Left ventricle myocardium inferior (tissue), 1 donor: ENCODE measurements around the gene TIAM2. TPM values are rescaled to one million over a fixed set of nuclear protein-coding genes. Genes with fewer than 3 reads are reported as not detected.

Experiments used
- DNase-seq: peaks from one replicate; pipeline ENCODE4 v3.0.0-alpha.2; 2020
- H3K27ac ChIP-seq: fragments of 200-600 bp; replicated peaks from 2 replicates; pipeline ENCODE4 v1.8.0; 2021
- H3K27me3 ChIP-seq: fragments of 200-600 bp; 2 replicates; pipeline ENCODE4 v1.8.0; 2021; ENCODE audit warnings: low read depth
- H3K36me3 ChIP-seq: fragments of 200-600 bp; 2 replicates; pipeline ENCODE4 v1.8.0; 2021
- H3K4me1 ChIP-seq: fragments of 200-600 bp; 2 replicates; pipeline ENCODE4 v1.8.0; 2021
- H3K4me3 ChIP-seq: fragments of 200-600 bp; 2 replicates; pipeline ENCODE4 v1.8.0; 2021; ENCODE audit warnings: mild to moderate bottlenecking, moderate library complexity
- H3K9me3 ChIP-seq: fragments of 200-600 bp; replicated peaks from 2 replicates; pipeline ENCODE4 v1.8.0; 2021
- CTCF ChIP-seq: fragments of 200-600 bp; IDR thresholded peaks from 2 replicates; pipeline ENCODE4 v1.8.0; 2021; ENCODE audit warnings: antibody characterized with exemption, mild to moderate bottlenecking, borderline replicate concordance
- intact Hi-C: fragments of 100-400 bp; cut with micrococcal nuclease; formaldehyde crosslinking; loops from one replicate; pipeline ENCODE4 v1.11.0; 2022
- total RNA-seq: library from RNA; stranded (reverse); fragmentation: NEBNext Ultra II Directional; extraction: Animal tissue kit (Norgen Biotek cat#: 25700); gene quantifications from one replicate; pipeline ENCODE4 v1.2.1, GENCODE V29; 2021
- donor health status: DM: no; HTN: yes; CAD: no; lungs with severe emphysema.

The TIAM2 gene
- total RNA-seq, 1 donor from 2014 or later: 12.0 TPM

- no peaks in the 10 kb centered on the region for H3K9me3 ChIP-seq
- peaks cover 15% of the 10 kb centered on the region for H3K4me1 ChIP-seq
- no peaks in the 10 kb centered on the region for H3K27me3 ChIP-seq
- DNase-seq: no peak
- TF ChIP-seq CTCF: no peak
- no peaks in the 10 kb centered on the region for H3K36me3 ChIP-seq
- H3K4me3 ChIP-seq: no peak overlapping the region
- intact Hi-C loops: no loop called here
- no peak overlapping the region for H3K27ac ChIP-seq
Measured at GRCh38 chr6:155173488-155173887, 178.4 kb downstream of the TIAM2 start.

GRCh38 chr6:155174576-155175211 lies 179.6 kb downstream of the TIAM2 start:
- intact Hi-C loops: loop anchor here (5.0 kb wide), 1 partner anchor 247 kb away; no protein-coding TSS in a partner anchor
- peaks cover 15% of the 10 kb centered on the region for H3K4me1 ChIP-seq
- H3K36me3 ChIP-seq: no peaks in the 10 kb centered on the region
- no peak overlapping the region for H3K4me3 ChIP-seq
- no peak overlapping the region for H3K27ac ChIP-seq
- DNase-seq: no peak
- no peaks in the 10 kb centered on the region for H3K27me3 ChIP-seq
- peak; percentile 65 for TF ChIP-seq CTCF
- no peaks in the 10 kb centered on the region for H3K9me3 ChIP-seq

GRCh38 chr6:155177363-155177961 lies 182.3 kb downstream of the TIAM2 start:
- no peak overlapping the region for H3K4me3 ChIP-seq
- intact Hi-C loops: loop anchor here (5.0 kb wide), 1 partner anchor 250 kb away; no protein-coding TSS in a partner anchor
- no peaks in the 10 kb centered on the region for H3K36me3 ChIP-seq
- no peak for DNase-seq
- no peak overlapping the region for H3K27ac ChIP-seq
- H3K27me3 ChIP-seq: no peaks in the 10 kb centered on the region
- H3K4me1 ChIP-seq: no peaks in the 10 kb centered on the region
- peak; percentile 81 for TF ChIP-seq CTCF
- no peaks in the 10 kb centered on the region for H3K9me3 ChIP-seq

- Histone ChIP-seq H3K4me1 (peaks cover 5% of the 10 kb centered on the region), H3K9me3 (no peaks in the 10 kb centered on the region), H3K27ac (no peak overlapping the region), H3K36me3 (no peaks in the 10 kb centered on the region), H3K27me3 (no peaks in the 10 kb centered on the region), H3K4me3 (no peak overlapping the region)
- intact Hi-C loops: loop anchor here (5.0 kb wide), 1 partner anchor 314 kb away; no protein-coding TSS in a partner anchor
- TF ChIP-seq CTCF: no peak
- DNase-seq: no peak
Measured at GRCh38 chr6:155181498-155181897, 186.4 kb downstream of the TIAM2 start.

GRCh38 chr6:155182103-155182502 lies 187.0 kb downstream of the TIAM2 start:
- intact Hi-C loops: loop anchor here (5.0 kb wide), 1 partner anchor 315 kb away; no protein-coding TSS in a partner anchor
- H3K27ac ChIP-seq: no peak overlapping the region
- no peak for DNase-seq
- no peaks in the 10 kb centered on the region for H3K27me3 ChIP-seq
- H3K4me1 ChIP-seq: peaks cover 11% of the 10 kb centered on the region
- no peaks in the 10 kb centered on the region for H3K36me3 ChIP-seq
- TF ChIP-seq CTCF: no peak
- H3K4me3 ChIP-seq: no peak overlapping the region
- no peaks in the 10 kb centered on the region for H3K9me3 ChIP-seq
